Progenitor cell of endocrine pancreas (in vitro differentiated cells): ENCODE results near the gene LRRC72. TPM values are rescaled to one million over a fixed set of nuclear protein-coding genes. Genes with fewer than 3 reads are reported as not detected.

Experiments
- DNase-seq: peaks from one replicate; pipeline ENCODE4 v3.0.0; 2021; ENCODE audit warnings: low spot score; ENCODE audit not compliant: unreplicated experiment
- H3K27ac Mint-ChIP-seq: 2 replicates; pipeline ENCODE4 v1.8.0; 2021; ENCODE audit warnings: mild to moderate bottlenecking, moderate library complexity, mixed read lengths
- H3K27me3 Mint-ChIP-seq: 2 replicates; pipeline ENCODE4 v1.8.0; 2021; ENCODE audit warnings: mixed read lengths
- H3K36me3 Mint-ChIP-seq: 2 replicates; pipeline ENCODE4 v1.8.0; 2022; ENCODE audit warnings: mixed read lengths; ENCODE audit not compliant: insufficient read depth
- H3K4me1 Mint-ChIP-seq: 2 replicates; pipeline ENCODE4 v1.8.0; 2021; ENCODE audit warnings: low read depth, mixed read lengths
- H3K4me3 Mint-ChIP-seq: 2 replicates; pipeline ENCODE4 v1.8.0; 2021; ENCODE audit warnings: low read depth, mild to moderate bottlenecking, moderate library complexity, mixed read lengths
- H3K9me3 Mint-ChIP-seq: 2 replicates; pipeline ENCODE4 v1.8.0; 2021; ENCODE audit warnings: low read depth, mixed read lengths
- total RNA-seq: library from RNA; stranded (reverse); gene quantifications from 2 replicates; pipeline ENCODE4 v1.2.1, GENCODE V29; 2021
- TF ChIP-seq, protein P1 (sequence below): fragments of 200-600 bp; sonication (generic); IDR thresholded peaks from one replicate; pipeline ENCODE4 v1.5.0; 2021; ENCODE audit warnings: antibody characterized with exemption, mild to moderate bottlenecking; ENCODE audit not compliant: unreplicated experiment

Gene LRRC72
- total RNA-seq, 1 donor from 2014 or later, result not detected

DNA sequence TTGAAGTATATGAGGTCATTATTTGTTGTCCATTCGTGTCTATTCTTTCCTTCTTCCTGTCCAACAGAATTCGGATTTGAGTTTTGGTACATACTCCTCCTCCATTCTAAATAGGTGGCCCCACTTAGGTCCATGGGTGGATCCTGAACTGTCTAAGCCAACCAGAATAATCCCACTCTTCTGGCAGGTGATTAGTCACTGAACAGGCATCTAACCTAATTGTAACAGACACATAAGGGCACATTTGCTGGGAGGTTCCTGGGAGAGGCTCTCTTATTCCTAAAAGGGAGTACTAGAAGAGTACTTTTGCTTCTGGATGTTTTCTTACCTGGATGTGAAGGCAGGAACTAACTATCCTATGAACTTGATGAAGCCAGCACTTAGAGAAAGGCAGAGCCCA lies 16.8 kb downstream of the LRRC72 start:
- DNase-seq, result no peak
- Mint-ChIP-seq H3K4me3 (no peak overlapping the region), H3K27ac (no peak overlapping the region), H3K36me3 (no peaks in the 10 kb centered on the region), H3K27me3 (no peaks in the 10 kb centered on the region), H3K9me3 (peaks cover 7% of the 10 kb centered on the region), H3K4me1 (peaks cover 14% of the 10 kb centered on the region)
- TF ChIP-seq, protein P1, sequence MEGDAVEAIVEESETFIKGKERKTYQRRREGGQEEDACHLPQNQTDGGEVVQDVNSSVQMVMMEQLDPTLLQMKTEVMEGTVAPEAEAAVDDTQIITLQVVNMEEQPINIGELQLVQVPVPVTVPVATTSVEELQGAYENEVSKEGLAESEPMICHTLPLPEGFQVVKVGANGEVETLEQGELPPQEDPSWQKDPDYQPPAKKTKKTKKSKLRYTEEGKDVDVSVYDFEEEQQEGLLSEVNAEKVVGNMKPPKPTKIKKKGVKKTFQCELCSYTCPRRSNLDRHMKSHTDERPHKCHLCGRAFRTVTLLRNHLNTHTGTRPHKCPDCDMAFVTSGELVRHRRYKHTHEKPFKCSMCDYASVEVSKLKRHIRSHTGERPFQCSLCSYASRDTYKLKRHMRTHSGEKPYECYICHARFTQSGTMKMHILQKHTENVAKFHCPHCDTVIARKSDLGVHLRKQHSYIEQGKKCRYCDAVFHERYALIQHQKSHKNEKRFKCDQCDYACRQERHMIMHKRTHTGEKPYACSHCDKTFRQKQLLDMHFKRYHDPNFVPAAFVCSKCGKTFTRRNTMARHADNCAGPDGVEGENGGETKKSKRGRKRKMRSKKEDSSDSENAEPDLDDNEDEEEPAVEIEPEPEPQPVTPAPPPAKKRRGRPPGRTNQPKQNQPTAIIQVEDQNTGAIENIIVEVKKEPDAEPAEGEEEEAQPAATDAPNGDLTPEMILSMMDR, result no peak

DNA sequence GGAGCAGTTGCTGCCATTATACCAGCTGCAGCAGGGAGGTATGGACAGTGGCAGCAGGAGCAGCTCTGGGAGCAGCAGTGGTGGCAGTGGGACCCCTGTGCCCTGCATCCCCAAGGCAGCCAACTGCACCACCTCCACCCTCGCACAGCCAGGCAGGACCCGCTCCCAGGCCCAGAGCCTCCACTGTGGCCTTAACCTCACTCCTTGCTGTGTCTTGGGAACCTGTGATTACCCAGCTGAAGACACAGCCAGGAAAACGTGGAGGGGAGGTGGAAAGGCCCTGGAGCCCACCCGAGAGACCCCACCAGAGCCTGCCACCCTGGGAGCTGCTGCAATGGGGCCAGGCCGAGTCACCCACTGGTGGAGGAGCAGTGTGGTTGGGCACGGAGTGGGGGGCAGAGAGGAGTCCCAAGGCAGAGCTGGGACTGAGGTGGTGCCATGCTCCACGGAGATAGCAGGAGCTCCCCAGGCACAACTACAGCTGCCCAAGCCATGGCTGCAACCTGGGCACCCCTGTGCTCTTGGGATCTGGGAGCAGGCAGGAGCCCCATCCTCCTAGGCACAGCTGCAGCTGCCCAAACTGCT lies 20.4 kb downstream of the LRRC72 start:
- Mint-ChIP-seq H3K4me1 (peaks cover 12% of the 10 kb centered on the region), H3K4me3 (no peak overlapping the region), H3K9me3 (no peaks in the 10 kb centered on the region), H3K27ac (no peak overlapping the region), H3K36me3 (no peaks in the 10 kb centered on the region), H3K27me3 (no peaks in the 10 kb centered on the region)
- TF ChIP-seq, protein P1, result no peak
- no peak for DNase-seq

DNA sequence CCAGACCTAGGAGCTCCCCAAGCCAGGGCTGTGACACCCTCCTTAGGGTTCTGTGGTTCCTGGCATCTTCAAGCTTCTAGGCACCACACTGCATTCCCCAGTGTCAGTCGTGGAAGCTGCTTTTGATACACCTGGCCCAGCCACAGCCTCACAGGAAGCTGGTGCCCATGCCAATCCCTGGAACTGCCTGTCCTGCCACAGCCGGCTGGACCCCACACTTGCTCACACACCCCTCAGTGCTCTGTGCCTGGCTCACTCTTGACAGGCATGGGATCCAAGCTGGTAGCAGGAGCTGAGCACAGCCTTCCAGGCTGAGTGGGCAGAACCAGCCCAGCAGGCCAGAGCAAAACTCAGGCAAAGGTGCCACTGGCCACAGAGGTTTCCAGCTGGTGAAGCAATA lies 21.8 kb downstream of the LRRC72 start:
- Mint-ChIP-seq H3K27ac (no peak overlapping the region), H3K36me3 (no peaks in the 10 kb centered on the region), H3K27me3 (no peaks in the 10 kb centered on the region)

DNA sequence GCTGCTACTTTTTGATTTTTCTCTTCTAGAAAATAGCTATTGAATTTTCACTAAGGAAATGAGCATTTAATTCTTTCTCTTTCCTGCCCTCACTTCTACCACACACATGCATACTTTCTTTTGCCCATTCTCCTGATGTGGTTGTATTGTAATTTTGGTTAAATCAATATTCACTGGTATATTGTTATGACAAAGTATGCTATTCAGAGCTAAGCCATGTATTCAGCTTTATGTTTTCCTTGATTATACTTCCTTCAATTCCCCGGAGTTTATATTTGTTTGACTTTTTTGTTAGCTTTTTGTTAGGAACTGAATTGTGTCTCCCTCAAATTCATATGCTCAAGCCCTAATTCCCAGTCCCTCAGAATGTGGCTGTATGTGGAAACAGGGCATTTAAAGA lies 24.0 kb downstream of the LRRC72 start:
- Mint-ChIP-seq H3K4me3 (no peak overlapping the region), H3K36me3 (no peaks in the 10 kb centered on the region), H3K27ac (no peak overlapping the region), H3K9me3 (peaks cover 3% of the 10 kb centered on the region), H3K27me3 (no peaks in the 10 kb centered on the region), H3K4me1 (no peaks in the 10 kb centered on the region)
- TF ChIP-seq, protein P1, result no peak
- no peak for DNase-seq

More for the DNA sequence above, 21.8 kb downstream of the LRRC72 start:
- Mint-ChIP-seq H3K4me3 (no peak overlapping the region), H3K9me3 (no peaks in the 10 kb centered on the region), H3K4me1 (peaks cover under 1% of the 10 kb centered on the region)
- DNase-seq, result no peak
- TF ChIP-seq, protein P1, result no peak

DNA sequence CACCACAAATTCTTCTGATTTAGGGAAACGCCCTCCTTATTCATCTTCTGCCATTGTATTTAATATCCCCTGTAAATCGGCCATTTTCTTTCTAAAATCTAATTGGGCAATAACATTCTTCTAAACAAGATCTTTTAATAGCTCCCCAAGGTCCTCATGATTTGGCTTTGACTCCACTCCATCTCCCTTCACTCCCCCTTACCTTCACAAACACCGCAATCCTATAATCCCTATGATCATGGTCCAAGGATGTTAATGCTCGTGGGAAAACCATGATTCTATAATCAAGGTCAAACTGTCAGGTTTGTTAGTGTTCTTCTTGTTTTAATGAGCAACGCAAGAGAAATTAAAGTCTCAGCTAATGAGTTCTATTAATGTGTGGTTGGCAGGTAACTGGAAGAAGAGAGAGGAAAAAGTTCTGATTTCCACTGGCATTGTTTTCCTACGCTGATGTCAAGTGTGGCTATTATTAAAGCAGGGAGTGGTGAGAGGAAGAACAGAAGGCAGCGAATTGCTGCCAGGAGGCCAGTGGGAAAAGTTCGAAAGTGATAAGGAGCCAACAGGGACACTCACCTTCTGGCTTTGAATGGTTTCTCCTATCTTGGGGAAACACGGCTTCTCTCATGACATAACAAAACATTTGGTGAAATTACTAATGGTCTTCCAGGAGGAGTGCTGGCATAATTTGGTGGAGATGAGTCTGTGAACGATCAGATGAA lies 28.1 kb downstream of the LRRC72 start:
- DNase-seq, result no peak

More for the DNA sequence above, 28.1 kb downstream of the LRRC72 start:
- Mint-ChIP-seq H3K9me3 (peaks cover 3% of the 10 kb centered on the region), H3K36me3 (no peaks in the 10 kb centered on the region), H3K27me3 (no peaks in the 10 kb centered on the region), H3K27ac (no peak overlapping the region), H3K4me1 (no peaks in the 10 kb centered on the region), H3K4me3 (no peak overlapping the region)
- TF ChIP-seq, protein P1, result no peak
